Measurements from ENCODE around the gene TSPAN16.
"Not testable (repeated sequence)": the region's sequence is repeated elsewhere in the genome, so short reads cannot be mapped to it uniquely, and the experiment has no call there.

TSPAN16 gene

DNA sequence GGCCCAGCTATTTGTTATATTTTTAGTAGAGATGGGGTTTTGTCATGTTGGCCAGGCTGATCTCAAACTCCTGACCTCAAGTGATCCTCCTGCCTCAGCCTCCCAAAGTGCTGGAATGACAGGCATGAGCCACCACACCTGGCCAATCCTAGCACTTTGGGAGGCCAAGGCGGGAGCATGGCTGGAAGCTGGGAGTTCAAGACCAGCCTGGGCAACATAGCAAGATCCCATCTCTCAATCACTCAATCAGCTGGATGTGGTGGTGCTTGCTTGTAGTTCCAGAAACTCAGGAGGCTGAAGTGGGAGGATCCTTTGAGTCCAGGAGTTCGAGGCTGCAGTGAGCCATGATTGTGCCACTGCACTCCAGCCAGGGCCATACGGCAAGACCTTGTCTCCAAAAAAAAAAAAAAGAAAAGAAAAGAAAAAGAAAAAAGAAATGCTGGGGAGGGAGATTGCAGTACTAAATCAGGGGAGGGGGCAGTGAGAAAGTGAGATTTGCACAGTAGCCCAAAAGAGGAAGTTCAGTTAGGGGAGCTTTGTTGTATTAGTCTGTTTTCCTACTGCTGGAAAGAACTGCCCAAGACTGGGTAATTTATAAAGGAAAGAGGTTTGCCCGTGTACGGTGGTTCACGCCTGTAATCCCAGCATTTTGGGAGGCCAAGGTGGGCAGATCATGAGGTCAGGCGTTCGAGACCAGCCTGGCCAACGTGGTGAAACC lies 24.5 kb downstream of the TSPAN16 start:
- not testable (repeated sequence) for DNase-seq (ENCODE audit: low read depth)

DNA sequence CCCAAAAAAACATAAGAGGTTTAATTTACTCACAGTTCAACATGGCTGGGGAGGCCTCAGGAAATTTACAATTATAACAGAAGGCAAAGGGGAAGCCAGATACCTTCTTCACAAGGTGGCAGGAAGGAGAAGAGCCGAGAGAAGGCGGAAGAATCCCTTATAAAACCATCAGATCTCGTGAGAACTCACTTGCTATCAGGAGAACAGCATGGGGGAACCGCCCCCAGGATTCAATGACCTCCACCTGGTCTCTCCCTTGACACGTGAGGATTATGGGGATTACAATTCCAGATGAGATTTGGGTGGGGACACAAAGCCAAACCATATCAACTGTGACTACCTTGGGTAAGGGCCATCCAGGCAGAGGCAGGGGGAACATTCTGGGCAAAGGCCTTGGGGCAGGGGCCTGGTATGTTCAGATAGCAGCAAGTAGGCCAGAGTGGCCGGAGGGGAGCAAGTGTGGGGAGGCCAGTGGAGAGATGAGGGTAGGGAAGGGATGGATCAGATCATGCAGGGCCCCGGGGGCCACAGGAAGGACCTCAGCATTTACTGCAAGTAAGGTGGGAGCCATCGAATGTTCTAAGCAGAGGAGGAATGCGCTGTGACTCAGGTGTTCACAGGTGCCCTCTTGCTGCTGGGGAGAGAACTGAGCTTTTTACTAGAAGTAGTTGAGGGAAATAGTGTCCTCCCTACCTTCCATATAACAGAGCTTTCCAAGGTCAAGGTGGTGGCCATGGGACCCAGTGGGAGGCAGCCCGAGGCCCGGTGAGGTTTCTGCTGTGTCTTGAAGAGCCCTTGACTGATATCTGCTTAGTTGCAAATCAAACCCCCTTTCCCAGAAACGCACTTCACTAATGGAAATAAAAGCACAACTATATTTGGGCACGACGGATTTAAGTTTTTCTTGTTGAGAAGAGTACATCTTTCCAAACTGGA lies 25.5 kb downstream of the TSPAN16 start:
- no peak for DNase-seq (ENCODE audit: low read depth)

- no peak for DNase-seq (ENCODE audit: low read depth)
Observed at GRCh38 chr19:11322269-11323024, 26.5 kb downstream of the TSPAN16 start.

GRCh38 chr19:11323601-11324078 lies 27.7 kb downstream of the TSPAN16 start:
- no peak for DNase-seq (ENCODE audit: low read depth)

- no peak for DNase-seq (ENCODE audit: low read depth)
Observed at GRCh38 chr19:11324079-11324661, 28.2 kb downstream of the TSPAN16 start.

DNA sequence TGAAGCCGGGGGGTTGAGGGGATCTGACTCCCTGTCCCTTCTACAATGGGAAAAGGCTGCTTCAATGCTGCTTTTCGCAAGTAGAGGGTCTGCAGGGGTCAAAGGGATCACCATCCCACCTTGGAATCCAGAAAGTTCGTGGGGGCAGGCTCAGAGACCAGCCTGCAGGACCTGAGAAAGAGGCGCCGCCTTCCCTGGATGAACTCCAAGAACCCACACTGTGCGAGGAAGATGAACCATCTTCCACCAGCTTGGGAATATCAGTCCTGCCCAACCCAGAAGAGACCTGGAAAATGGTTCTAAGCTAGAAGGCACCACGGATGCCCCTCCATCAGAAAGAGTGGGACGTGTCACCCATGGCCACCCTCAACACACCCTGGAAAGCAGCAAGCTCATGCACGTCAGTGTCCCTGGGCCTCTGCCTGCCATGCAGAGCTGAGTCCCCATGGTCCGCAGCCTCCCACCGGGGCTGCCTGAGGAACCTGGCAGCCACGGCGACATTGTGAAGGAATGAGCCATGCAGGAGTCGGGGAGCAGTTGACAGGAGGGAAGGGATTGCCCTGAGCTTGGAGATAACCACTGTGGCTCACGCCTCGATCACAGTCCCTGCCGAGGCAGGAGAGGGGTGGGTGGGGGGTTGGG lies 28.9 kb downstream of the TSPAN16 start:
- no peak for DNase-seq (ENCODE audit: low read depth)

- DNase-seq (ENCODE audit: low read depth): no peak
Observed at GRCh38 chr19:11325544-11325943, 29.6 kb downstream of the TSPAN16 start.

DNA sequence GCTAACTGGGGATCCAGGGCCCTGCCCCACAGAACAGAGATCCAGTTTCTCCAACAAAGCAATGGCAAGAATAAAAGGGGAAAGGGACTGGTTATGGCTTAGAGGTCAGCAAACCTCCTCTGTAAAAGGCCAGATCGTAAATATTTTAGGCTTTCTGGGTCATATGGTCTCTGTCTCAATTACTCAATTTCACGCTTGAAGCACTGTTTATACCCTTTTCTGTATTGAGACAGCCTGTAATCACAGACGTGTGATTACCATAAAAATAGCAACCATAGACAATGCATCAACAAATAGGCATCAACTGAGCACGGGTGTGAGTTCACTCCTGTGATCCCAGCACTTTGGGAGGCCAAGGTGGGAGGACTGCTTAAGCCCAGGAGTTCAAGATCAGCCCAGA lies 34.2 kb downstream of the TSPAN16 start:
- DNase-seq (ENCODE audit: low read depth): no peak

DNA sequence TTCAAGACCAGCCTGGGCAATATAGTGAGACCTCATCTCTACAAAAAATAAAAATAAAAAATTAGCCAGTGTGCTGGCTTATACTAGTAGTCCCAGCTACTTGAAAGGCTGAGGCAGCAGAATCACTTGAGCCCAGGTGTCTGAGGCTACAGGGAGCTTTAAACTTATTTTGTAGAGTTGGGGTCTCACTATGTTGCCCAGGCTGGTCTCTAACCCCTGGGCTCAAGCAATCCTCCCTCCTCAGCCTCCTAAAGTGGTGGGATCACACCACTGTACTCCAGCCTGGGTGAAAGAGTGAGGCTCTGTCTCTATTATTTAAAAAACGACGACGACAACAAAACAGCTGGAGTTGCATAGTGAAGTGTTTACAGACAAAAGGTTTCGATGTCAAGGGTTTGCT lies 35.5 kb downstream of the TSPAN16 start:
- no peak for DNase-seq (ENCODE audit: low read depth)

- no peak for DNase-seq (ENCODE audit: low read depth)
Observed at GRCh38 chr19:11332822-11333221, 36.9 kb downstream of the TSPAN16 start.

GRCh38 chr19:11333838-11334237 lies 37.9 kb downstream of the TSPAN16 start:
- DNase-seq (ENCODE audit: low read depth): not testable (repeated sequence)

- DNase-seq (ENCODE audit: low read depth): no peak
Observed at GRCh38 chr19:11335449-11336146, 39.6 kb downstream of the TSPAN16 start.

DNA sequence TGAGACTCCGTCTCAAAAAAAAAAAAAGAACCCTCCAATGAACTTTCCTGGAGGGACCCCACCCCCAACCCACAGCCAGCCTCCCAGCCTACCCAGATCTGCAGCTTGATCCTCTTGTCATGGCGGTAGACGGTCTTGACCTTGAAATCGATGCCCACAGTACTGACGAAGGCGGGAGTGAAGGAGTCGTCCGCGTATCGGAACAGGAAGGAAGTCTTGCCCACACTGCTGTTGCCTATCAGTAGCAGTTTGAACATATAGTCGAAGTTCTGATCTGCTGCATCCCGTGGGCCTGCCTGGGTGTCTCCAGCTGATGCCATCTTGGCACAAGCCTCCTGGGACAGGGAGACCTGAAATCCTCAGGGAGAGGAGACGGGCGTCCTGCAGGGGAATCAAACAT lies 41.1 kb downstream of the TSPAN16 start:
- no peak for DNase-seq (ENCODE audit: low read depth)

- no peak for DNase-seq (ENCODE audit: low read depth)
Observed at GRCh38 chr19:11338121-11338520, 42.2 kb downstream of the TSPAN16 start.

GRCh38 chr19:11338569-11339253 lies 42.8 kb downstream of the TSPAN16 start:
- no peak for DNase-seq (ENCODE audit: low read depth)

DNA sequence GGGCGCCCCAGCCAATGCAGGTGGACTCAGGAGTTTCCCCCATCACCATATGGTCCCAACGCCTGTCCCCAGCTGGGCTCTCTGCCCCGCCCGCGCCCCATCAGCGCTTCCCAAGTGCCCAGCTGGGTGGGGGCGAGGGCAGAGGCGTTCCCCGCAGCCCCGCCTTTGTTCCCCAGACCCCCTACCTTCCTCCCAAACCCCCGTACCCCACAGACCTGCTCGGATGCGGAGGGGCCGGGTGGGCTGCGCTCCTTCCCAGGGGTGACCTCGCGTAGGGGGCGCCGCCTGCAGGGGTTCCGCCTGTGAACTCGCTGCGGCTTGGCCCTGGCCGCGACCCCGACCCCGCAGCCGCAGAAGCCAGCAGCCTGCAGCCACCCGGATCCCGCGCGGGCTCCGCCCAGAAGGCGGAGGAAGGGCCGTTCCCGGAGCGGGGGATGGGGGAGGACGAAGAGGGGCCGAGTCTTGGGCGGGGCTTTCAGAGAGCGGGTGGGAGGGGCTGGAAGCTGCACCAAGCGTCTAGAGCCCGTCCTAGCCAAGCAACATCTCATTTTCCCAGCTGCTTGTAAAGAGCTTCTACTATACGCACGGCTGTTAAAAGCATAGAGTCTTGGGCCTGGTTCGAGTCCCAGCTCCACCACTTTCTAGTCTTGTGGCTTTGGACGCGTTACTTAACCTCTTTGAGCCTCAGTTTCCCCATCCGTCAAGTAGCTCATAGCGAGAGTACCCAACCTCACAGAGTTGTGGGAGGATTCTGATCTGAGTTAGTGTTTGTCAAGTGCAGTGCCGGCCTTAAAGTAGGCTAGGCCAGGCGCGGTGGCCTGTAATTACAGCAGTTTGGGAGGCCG lies 43.5 kb downstream of the TSPAN16 start, which contains the start of gene RAB3D:
RAB3D (minus strand) TSS at position 404 of the 845 bp plus-strand sequence. CDS start 2,258 bp downstream, outside the sequence.
- DNase-seq (ENCODE audit: low read depth): peak; percentile 59

- not testable (repeated sequence) for DNase-seq (ENCODE audit: low read depth)
Observed at GRCh38 chr19:11340099-11340467, 44.1 kb downstream of the TSPAN16 start.

- DNase-seq (ENCODE audit: low read depth): no peak
Observed at GRCh38 chr19:11342429-11342828, 46.5 kb downstream of the TSPAN16 start.

Measured in stimulated activated CD8-positive, alpha-beta memory T cell treated with anti-CD3 and anti-CD28 coated beads, Interleukin-12 subunit alpha, Interleukin-12 subunit beta, amount 100 ng/mL, for 1 hour (primary cell).